Tibial nerve (tissue), 3 donors: ENCODE results near the gene NUB1.

Experiments
- EP300 ChIP-seq, 2 donors: sonication (generic); formaldehyde crosslinking; IDR thresholded peaks; one replicate each; pipeline ENCODE4 v1.6.1; 2017; ENCODE audit warnings: antibody characterized with exemption in 2 of 2, mild to moderate bottlenecking in 1 of 2
- POLR2A ChIP-seq, 2 donors: fragments of 450-650 bp; IDR thresholded peaks; one replicate each; pipeline ENCODE4 v1.6.1; 2017; ENCODE audit warnings: antibody characterized with exemption in 2 of 2, mild to moderate bottlenecking in 2 of 2, moderate library complexity in 2 of 2

DNA sequence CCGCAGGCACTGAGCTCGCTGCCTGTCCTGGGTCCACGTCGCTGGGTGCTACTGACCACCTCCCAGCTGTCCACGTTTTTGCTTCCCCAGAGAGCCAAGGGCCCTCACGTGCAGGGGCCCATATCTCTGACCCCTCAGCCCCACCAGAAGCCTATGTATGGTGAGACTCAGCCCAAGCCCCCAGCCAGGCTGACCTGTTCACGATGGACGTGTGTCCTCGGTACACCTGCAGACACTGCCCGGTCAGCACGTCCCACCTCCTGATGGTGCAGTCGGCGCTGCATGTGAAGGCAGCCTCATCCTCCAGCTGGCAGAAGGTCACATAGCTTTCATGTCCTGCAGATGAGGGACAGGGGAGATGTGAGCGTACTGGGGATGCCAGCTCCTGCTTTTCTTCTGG lies 58.3 kb downstream of the NUB1 start:
- no peak for TF ChIP-seq POLR2A (IDR thresholded peaks at IDR 0.05)
- TF ChIP-seq EP300 (IDR thresholded peaks at IDR 0.05), result no peak
